ENCODE measurements around the gene HSPA12B.

The HSPA12B gene

DNA sequence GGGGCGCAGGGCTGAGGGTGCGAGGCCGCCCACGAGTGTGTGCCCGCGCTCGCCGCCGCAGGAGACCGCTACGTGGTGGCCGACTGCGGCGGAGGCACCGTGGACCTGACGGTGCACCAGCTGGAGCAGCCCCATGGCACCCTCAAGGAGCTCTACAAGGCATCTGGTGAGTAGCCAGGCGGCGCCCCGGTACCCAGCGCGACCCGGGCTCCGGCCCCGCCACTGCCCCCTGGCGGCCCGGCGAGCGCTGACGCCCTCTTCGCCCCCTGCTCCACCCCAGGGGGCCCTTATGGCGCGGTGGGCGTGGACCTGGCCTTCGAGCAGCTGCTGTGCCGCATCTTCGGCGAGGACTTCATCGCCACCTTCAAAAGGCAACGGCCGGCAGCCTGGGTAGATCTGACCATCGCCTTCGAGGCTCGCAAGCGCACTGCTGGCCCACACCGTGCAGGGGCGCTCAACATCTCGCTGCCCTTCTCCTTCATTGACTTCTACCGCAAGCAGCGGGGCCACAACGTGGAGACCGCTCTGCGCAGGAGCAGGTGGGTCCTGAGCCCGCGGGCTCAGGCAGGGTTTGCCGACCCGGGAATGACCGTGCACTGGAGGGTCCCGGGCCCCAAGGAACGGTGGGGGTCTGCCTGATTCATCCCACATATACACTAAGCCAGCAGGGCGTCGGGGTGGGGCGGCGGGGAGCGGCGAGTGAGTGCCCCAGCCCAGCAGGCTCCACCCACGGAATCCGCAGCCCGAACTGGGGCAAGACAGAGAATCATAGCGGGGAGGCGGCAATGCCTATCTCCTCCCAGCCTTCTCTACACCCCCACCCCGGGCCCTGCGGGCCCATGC is 17.4 kb downstream of the HSPA12B start:
- peak; percentile 19 for DNase-seq

- DNase-seq: no peak
Observed at GRCh38 chr20:3751305-3751674, 18.8 kb downstream of the HSPA12B start.

GRCh38 chr20:3751675-3752385 is 19.3 kb downstream of the HSPA12B start:
- peak; percentile 70 for DNase-seq

DNA sequence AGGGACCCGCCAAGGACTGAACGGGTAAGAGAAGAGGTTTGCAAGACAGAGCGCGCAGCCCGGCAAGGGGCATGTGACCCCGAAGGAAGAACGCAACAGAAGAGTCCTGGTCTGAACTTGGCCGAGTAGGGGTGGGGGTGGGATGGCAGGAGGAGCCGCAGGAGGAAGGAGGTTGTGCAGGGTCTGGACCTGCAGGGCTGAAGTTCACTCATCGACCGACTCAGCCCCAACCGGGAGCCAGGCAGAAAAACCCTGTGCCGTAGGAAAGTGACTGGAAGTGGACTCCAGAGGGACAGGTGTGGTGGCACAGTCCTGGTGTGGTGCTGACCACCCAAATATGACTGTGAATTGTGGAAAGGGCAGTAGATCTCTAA is 19.9 kb downstream of the HSPA12B start:
- DNase-seq: no peak

- DNase-seq: peak; percentile 75
Observed at GRCh38 chr20:3753098-3753497, 20.6 kb downstream of the HSPA12B start.

GRCh38 chr20:3753501-3754275 is 21.2 kb downstream of the HSPA12B start:
- DNase-seq: no peak

DNA sequence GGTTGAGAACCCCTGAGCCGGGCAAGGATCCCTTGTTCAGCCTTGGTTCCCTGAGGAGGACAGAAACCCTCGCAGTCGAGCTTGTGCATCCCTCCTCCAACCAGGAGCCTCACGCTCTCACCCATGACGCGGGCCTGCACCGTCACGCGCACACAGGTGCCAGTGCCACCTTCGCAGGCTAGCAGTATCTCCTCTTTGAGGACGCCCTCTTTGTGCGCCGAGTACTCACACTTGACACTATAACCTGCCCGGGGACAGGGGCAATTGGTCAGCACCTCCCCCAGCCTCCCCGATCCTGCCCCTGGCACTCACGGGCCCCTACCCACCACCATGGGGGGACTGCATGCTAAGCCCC is 21.8 kb downstream of the HSPA12B start:
- DNase-seq: no peak

GRCh38 chr20:3755269-3755668 is 22.8 kb downstream of the HSPA12B start:
- DNase-seq: no peak

- no peak for DNase-seq
Observed at GRCh38 chr20:3755814-3756480, 23.5 kb downstream of the HSPA12B start.

- DNase-seq: no peak
Observed at GRCh38 chr20:3757268-3757667, 24.8 kb downstream of the HSPA12B start.

DNA sequence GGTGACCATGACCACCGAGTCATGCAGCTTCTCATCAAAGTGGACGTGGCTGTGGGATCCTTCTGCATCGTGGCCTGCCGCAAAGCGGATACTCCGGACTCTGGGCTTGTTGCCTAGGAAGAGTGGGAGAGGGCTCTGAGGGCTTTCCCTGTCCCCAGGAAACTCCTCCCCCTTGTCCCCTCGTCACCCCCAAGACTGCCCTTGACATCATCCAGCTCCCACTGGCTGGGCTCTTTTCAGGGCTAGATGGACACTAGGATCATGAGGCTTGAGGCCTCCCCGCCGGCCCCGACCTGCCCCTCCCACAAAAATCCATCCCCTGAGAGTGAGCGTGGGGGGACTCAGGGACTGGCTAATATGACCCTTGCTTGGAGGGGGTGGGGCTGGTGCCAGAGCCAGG is 26.1 kb downstream of the HSPA12B start:
- DNase-seq: no peak

DNA sequence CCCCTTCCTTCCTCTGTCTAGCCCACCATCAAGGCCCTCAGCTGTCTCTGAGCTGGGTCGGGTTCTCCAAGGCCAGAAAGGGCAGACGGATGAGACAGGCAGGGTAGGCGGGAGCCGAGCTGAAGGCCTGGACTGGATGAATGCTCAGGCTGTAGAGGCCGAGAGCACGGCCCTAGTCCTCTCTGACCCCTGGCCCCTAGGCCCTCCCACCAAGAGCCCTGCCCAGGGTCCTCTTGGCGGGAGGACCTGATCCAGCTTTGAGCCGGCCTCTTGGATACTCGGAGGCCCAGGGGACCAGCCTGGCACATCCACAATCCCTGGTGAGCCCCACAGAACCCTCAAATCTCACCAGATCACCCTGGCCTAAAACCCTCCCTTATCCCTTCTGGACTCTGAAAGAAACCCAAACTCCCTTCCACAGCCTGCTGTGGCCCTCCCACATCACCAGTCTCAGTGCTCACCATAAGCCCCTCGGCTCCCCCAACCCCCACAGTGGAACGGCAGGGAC is 26.9 kb downstream of the HSPA12B start:
- DNase-seq: no peak

DNA sequence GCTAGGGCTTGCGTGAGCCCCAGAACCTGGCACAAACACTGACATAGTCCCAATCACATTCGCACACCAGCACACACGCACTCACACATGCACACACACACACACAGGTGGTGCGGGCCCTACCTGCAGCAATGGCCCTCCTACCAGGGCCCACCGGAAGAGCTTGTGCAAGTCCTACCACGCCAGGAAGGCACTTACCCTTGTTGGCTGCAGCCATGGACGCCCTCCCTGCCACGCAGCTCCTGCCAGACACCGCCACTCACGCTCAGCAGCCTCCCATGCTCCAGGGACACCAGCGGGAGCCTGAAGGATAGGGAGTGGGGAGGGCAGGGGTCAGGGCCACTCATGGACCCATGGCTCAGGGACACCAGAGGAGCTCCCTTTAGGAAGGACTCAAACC is 27.4 kb downstream of the HSPA12B start:
- no peak for DNase-seq

GRCh38 chr20:3760655-3761348 is 28.3 kb downstream of the HSPA12B start:
- no peak for DNase-seq

DNA sequence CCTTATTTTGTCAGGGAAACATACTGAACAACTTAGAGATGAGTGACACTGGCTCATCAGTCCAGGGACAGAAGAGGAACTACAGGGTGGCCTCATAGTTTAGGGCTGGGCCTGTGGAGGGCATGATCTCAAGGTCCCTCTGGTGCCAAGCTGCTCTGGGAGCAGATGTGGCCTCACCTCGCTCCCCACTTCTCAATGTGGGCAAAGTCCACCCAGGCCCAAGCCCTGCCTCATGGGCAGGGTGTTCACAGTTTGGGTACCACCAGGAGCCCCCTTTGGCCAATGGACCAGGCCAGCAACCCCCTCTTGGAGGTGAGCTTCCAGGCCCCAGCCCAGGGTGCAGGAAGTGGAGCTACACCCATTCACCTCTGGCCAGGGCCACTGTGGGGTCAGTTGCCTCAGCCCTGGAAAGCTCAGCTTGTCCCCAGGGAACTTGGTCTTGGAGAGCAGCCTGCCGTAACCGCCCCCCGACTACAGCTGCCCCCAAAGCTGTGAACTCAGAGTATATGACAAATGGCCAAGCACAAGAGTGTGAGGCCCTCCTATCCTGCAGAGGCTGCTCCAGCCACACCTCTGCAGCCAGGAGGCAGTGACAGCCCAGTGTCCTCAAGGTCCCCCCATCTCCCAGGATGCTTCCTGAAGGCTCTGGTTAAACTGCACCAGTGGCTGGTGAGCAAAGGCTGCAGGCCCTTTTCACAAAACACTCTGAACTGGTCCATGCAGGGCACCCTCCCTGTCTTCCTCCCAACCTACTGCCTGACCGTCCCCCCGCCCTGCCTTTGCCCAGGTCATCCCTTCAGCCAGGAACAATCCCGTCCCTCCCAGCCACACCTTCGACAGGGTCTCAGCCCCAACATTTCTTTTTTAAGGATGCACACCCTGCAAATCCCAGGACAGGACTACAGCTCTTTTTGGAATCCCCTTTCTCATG is 31.5 kb downstream of the HSPA12B start:
- no peak for DNase-seq

- no peak for DNase-seq
Observed at GRCh38 chr20:3764659-3765058, 32.2 kb downstream of the HSPA12B start.

GRCh38 chr20:3765171-3765882 is 32.8 kb downstream of the HSPA12B start:
- DNase-seq: no peak

- DNase-seq: no peak
Observed at GRCh38 chr20:3766422-3767109, 34.1 kb downstream of the HSPA12B start.

DNA sequence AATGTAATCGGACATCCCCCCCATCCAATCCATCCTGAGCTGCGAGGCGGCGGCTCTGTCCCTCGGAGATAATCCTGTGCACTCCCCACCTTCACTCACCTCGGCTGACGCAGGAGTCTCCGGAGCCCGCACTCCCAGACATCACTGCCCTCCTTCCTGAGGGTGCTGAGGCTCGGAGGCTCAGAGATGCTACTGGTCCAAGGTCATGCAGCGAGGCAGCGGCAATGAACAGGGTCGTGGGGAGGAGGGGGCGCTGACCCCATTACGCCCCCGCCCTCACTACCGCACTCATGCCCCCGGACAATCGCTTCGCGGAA is 34.6 kb downstream of the HSPA12B start:
- DNase-seq: no peak

All from CD4-positive, alpha-beta T cell treated with Interleukin-17A for 1 hour (primary cell).